HG03103 (cell line): Measurements from ENCODE around the gene GPSM3.
"Not testable (repeated sequence)": the region's sequence is repeated elsewhere in the genome, so short reads cannot be mapped to it uniquely, and the experiment has no call there.

ENCODE experiments used
- ATAC-seq: cut with Tn5 transposase; IDR thresholded peaks from one replicate; pipeline ENCODE4 v1.9.1; 2021; ENCODE audit warnings: low read depth; ENCODE audit not compliant: unreplicated experiment

The GPSM3 gene

DNA sequence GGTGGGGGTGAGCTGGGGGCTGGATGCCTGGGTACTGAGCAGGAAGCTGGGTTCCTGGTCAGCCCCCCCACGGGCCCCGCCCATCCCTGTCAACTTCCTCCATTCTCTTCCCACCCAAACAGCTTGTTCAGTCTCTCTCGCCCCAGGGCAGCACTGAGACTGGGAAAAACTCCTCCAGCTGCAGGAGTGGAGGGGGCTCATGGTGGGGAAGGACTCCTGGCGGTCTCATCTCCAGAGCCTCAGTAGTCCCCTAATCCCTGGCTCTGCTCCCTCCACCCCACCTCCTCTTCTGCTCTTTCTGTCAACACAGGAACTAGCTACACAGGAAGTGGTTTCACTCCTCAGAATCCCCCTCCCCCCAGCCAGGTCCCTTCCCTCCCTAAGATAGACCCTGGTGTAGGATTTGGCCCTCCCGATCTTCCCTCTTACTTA is at the start of gene GPSM3:
Gene GPSM3 (minus strand): TSS at position 36 of the 432 bp plus-strand sequence. CDS start 130 bp downstream, outside the sequence.
- no peak for ATAC-seq

GRCh38 chr6:32240686-32241085 is 48.2 kb upstream of the GPSM3 start:
- ATAC-seq, result no peak

DNA sequence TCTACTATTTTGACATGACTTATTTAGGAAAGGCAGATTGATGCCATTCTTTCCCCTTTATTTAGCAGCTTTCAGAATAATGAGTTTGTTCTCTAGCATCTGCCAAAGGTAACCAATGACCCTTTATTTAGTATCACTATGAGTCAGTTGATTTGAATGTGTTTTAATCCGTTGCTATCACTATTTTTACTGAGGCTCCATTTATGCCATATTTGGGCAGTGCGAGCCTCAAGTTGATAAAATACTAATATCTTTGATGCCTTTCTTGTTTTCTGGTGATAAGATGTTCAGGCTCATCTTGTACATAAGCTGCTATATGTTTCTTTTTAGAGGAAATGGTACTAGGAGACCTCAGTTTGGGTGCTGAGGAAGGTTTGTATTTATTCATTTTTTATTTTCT is 47.0 kb upstream of the GPSM3 start:
- no peak for ATAC-seq

DNA sequence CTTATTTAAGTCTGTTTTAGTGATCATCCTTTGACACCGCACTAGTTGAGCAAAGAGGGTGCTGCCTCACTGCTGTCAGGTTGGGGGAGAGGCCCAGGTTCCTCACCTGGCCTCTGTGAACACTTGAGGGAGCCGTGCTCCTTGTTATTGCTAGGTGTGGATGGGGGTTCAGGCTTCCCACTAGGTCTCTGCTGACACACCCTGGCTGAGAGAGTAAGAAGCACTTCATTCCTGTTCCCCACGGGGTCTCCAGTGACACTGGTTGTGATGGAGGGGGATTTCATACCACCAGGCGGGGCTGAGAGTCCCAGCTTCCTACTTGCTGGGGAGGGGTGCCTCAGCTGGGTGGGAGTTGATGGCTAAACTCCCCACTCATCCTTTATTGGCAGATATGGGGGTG is 42.5 kb upstream of the GPSM3 start:
- no peak for ATAC-seq

DNA sequence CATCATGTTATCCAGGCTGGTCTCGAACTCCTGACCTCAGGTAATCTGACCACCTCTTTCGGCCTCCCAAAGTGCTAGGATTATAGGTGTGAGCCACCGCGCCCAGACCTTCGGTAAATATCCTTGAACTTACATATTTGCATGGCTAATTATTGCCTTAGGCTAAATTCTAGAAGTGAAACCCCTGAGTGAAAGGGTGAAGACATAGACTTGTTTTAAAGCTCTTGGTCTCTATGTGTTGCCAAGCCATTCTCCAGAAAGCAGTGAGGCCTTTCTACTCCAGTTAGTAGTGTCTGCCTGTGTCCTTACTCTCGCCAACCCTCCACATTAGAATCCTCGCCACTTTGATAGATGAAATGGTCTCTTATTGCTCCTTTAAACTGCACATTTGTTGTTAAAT is 34.0 kb upstream of the GPSM3 start:
- no peak for ATAC-seq

DNA sequence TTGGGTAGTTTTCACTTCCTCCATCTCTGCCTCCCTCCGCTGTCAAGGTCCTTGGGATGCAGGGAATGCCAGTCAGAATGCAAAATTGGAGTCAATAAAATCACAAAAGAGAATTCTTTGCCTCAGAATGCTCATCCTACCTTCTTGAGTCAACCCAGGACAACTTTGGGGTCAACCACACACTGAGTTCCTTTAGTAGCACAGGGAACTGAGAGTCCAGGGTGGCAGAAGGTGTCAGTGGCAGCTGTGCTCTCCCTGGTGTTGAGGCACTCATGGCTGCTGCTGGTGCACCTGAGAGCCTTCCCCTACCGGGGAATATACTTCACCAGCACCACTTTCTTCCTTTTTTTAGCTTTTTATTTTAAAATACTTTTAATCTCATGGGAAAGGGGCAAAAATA is 32.3 kb upstream of the GPSM3 start:
- no peak for ATAC-seq

- ATAC-seq, result no peak
Observed at GRCh38 chr6:32223258-32224235, 31.1 kb upstream of the GPSM3 start, which contains the start of gene NOTCH4. Gene NOTCH4, minus strand, starts transcription at chr6:32224067. Its CDS starts 139 bp downstream, at chr6:32223928.

GRCh38 chr6:32222333-32223230 is 30.1 kb upstream of the GPSM3 start:
- ATAC-seq, result no peak

- ATAC-seq, result no peak
Observed at GRCh38 chr6:32220021-32220420, 27.6 kb upstream of the GPSM3 start.

- ATAC-seq, result no peak
Observed at GRCh38 chr6:32218167-32218566, 25.7 kb upstream of the GPSM3 start.

DNA sequence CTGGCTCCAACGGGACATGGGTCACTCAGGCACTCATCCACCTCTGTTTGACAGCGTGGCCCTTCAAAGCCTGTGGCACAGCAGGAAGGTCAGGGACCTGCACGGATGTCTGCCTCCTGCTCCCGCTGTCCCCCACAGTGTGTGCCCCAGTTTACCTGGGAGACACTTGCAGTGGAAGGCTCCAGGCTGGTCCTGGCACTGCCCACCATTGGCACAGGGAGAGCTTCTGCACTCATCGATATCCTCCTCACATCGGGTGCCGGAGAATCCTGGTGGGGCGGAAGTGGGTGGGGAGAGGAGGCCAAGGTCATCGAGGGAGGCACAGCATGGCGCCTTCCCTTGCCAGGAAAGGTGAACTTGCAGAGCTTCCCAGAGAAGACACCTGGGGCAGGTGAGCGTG is 24.6 kb upstream of the GPSM3 start:
- ATAC-seq, result no peak

GRCh38 chr6:32216285-32216684 is 23.8 kb upstream of the GPSM3 start:
- no peak for ATAC-seq

- ATAC-seq, result no peak
Observed at GRCh38 chr6:32215617-32216016, 23.2 kb upstream of the GPSM3 start.

DNA sequence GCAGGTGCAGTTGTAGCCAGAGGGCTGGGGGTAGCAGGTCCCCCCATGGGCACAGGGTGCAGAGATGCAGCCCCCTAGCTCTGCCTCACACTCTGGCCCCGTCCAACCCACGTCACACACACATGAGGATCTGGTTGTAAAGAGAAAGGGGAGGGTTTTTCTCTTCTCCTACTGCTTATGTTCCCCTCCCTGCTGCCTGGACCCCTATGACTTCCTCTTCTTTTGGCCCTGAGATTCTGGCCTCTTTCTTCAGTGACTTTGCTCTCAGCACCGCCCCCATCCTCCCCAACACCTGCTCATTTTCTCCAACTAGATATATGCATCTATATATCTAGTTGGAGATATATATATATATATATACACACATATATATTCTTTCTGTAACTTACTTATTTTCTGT is 21.7 kb upstream of the GPSM3 start:
- ATAC-seq, result no peak

GRCh38 chr6:32213649-32214048 is 21.2 kb upstream of the GPSM3 start:
- no peak for ATAC-seq

- no peak for ATAC-seq
Observed at GRCh38 chr6:32212076-32212760, 19.8 kb upstream of the GPSM3 start.

DNA sequence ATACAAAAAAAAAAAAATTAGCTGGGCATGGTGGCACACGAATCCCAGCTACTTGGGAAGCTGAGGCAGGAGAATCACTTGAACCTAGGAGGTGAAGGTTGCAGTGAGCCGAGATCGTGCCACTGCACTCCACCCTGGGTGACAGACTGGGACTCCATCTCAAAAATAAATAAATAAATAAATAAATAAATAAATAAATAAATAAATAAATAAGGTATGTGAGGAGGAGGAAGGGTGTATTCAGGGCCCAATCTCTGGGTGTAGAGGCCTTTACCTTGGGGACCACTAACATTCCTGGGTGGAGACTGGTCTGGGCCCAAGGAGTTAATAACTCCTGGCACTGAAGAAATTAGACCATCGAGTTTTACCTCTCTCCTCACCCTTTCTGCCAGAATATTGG is 19.0 kb upstream of the GPSM3 start:
- not testable (repeated sequence) for ATAC-seq

DNA sequence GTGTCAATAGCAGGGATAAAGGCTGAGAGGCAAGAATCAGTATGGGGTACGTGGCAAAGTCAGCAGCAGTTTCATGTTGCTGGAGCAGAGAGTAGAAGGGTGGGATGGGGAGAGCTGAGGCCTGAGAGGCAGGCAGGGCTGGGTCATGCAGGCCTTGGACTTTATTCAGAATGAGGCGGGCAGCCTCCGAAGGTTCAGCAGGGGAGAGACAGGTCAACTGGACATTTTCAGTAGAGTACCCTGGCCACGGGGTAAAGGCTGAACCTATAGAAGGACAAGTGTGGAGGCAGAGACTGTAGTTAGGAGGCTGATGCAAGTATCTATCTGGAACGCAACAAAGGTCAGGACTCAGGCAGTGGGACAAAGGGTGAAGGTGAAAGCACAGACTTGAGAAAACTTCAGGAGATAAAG is 17.8 kb upstream of the GPSM3 start:
- ATAC-seq, result no peak

DNA sequence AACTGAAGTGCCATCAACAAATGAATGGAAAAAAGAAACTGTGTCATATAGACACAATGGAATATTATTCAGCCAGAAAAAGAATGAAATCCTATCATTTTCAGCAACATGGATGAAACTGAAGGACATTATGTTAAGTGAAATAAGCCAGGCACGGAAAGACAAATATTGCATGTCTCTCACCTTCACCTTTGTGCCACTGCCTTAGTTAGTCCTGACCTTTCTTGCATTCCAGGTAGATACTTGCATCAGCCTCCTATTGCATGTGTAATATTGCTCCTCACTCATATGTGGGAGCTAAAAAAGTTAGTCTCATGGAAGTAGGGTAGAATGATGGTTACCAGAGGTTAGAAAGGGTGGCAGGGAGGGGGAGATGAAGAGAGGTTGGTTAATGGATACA is 16.6 kb upstream of the GPSM3 start:
- no peak for ATAC-seq

DNA sequence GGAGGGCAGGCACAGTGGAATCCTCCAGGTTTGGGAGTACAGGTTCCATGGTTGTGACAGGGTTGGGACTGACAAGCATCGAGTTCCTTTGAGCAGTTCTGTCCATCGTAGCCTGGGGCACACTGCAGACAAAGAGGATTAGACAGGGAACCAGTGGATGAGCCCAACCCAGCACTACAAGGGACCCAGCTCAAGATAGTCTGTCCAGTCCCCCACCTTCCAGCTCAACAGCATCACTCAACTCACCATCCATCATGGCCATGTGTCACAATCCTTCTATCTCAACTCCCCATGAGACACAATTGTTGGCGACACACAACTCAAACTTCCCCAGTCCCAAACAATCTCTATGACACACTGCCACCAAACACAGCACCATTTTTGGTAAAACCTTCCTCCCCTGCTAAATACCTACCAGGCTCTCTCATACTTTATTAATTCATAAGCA is 11.8 kb upstream of the GPSM3 start:
- no peak for ATAC-seq
